ENCODE results near the gene TSN. TPM values are rescaled to one million over a fixed set of nuclear protein-coding genes. Genes with fewer than 3 reads are reported as not detected.
"Not testable (repeated sequence)": the region's sequence is repeated elsewhere in the genome, so short reads cannot be mapped to it uniquely, and the experiment has no call there.

Gene TSN
- polyA plus RNA-seq, 1 donor from 2014 or later: 171 TPM

- Histone ChIP-seq H3K4me2 (ENCODE audit: low read length) (no peak overlapping the region), H3K36me3 (ENCODE audit: insufficient read depth, low read length) (no peaks in the 10 kb centered on the region), H3K9me2 (ENCODE audit: insufficient read depth, low read length) (no peaks in the 10 kb centered on the region), H4K20me1 (ENCODE audit: insufficient read depth) (no peaks in the 10 kb centered on the region), H3K4me3 (ENCODE audit: low read length) (no peak overlapping the region), H3K27me3 (ENCODE audit: insufficient read depth, low read depth, low read length) (no peaks in the 10 kb centered on the region), H2AFZ (ENCODE audit: low read depth, low read length) (no peak overlapping the region), H3K79me2 (replicated peaks; ENCODE audit: insufficient read depth, low read length) (no peaks in the 10 kb centered on the region), H3K27ac (ENCODE audit: low read length) (no peak overlapping the region), H3K9me3 (ENCODE audit: low read length) (no peaks in the 10 kb centered on the region), H3K9ac (ENCODE audit: low read length) (no peak overlapping the region), H3F3A (ENCODE audit: insufficient read depth, low read length, poor library complexity, severe bottlenecking) (no peaks in the 10 kb centered on the region)
- no peak for TF ChIP-seq EZH2 (IDR thresholded peaks at IDR 0.05; ENCODE audit: borderline replicate concordance, insufficient read depth, low read length, poor library complexity, severe bottlenecking)
- TF ChIP-seq CTCF (IDR thresholded peaks at IDR 0.05; ENCODE audit: poor library complexity, severe bottlenecking): no peak
- no peak for TF ChIP-seq TAF1 (IDR thresholded peaks at IDR 0.05; ENCODE audit: low read depth)
- TF ChIP-seq MXI1 (conservative IDR thresholded peaks at IDR 0.05; ENCODE audit: poor library complexity, severe bottlenecking): no peak
Measured at GRCh38 chr2:121804997-121805765, 49.7 kb downstream of the TSN start.

GRCh38 chr2:121805766-121806143 is 50.3 kb downstream of the TSN start:
- H3K27me3 ChIP-seq (ENCODE audit: insufficient read depth, low read depth, low read length): no peaks in the 10 kb centered on the region
- H3K36me3 ChIP-seq (ENCODE audit: insufficient read depth, low read length): no peaks in the 10 kb centered on the region
- H3K79me2 ChIP-seq (replicated peaks; ENCODE audit: insufficient read depth, low read length): no peaks in the 10 kb centered on the region
- H3K9ac ChIP-seq (ENCODE audit: low read length): no peak overlapping the region
- no peak overlapping the region for H3K4me3 ChIP-seq (ENCODE audit: low read length)
- no peaks in the 10 kb centered on the region for H3F3A ChIP-seq (ENCODE audit: insufficient read depth, low read length, poor library complexity, severe bottlenecking)
- no peaks in the 10 kb centered on the region for H3K9me3 ChIP-seq (ENCODE audit: low read length)
- no peak overlapping the region for H3K27ac ChIP-seq (ENCODE audit: low read length)
- no peak overlapping the region for H2AFZ ChIP-seq (ENCODE audit: low read depth, low read length)
- H3K4me2 ChIP-seq (ENCODE audit: low read length): no peak overlapping the region
- H3K9me2 ChIP-seq (ENCODE audit: insufficient read depth, low read length): no peaks in the 10 kb centered on the region
- no peak for TF ChIP-seq EP300 (conservative IDR thresholded peaks at IDR 0.05; ENCODE audit: poor library complexity, severe bottlenecking)
- no peak for TF ChIP-seq TAF1 (IDR thresholded peaks at IDR 0.05; ENCODE audit: low read depth)
- TF ChIP-seq POLR2AphosphoS5 (IDR thresholded peaks at IDR 0.05): no peak
- TF ChIP-seq MXI1 (conservative IDR thresholded peaks at IDR 0.05; ENCODE audit: poor library complexity, severe bottlenecking): no peak
- TF ChIP-seq REST (IDR thresholded peaks at IDR 0.05; ENCODE audit: borderline replicate concordance): no peak
- TF ChIP-seq CTCF (IDR thresholded peaks at IDR 0.05; ENCODE audit: poor library complexity, severe bottlenecking): no peak
- TF ChIP-seq RAD21 (conservative IDR thresholded peaks at IDR 0.05): no peak
- TF ChIP-seq SMC3 (conservative IDR thresholded peaks at IDR 0.05; ENCODE audit: poor library complexity): no peak
- no peak for TF ChIP-seq EZH2 (IDR thresholded peaks at IDR 0.05; ENCODE audit: borderline replicate concordance, insufficient read depth, low read length, poor library complexity, severe bottlenecking)
- H4K20me1 ChIP-seq (ENCODE audit: insufficient read depth): no peaks in the 10 kb centered on the region

GRCh38 chr2:121807771-121808170 is 52.3 kb downstream of the TSN start:
- not testable (repeated sequence) for H3K9me2 ChIP-seq (ENCODE audit: insufficient read depth, low read length); H3K4me3 ChIP-seq (ENCODE audit: low read length); H3K36me3 ChIP-seq (ENCODE audit: insufficient read depth, low read length); H3K27ac ChIP-seq (ENCODE audit: low read length); H2AFZ ChIP-seq (ENCODE audit: low read depth, low read length); H3K9ac ChIP-seq (ENCODE audit: low read length); H3K79me2 ChIP-seq (replicated peaks; ENCODE audit: insufficient read depth, low read length); H3K4me2 ChIP-seq (ENCODE audit: low read length); H3K27me3 ChIP-seq (ENCODE audit: insufficient read depth, low read depth, low read length); H3K9me3 ChIP-seq (ENCODE audit: low read length); H3F3A ChIP-seq (ENCODE audit: insufficient read depth, low read length, poor library complexity, severe bottlenecking); H4K20me1 ChIP-seq (ENCODE audit: insufficient read depth)
